Measurements from ENCODE around the gene PSMG4.

PSMG4 gene

DNA sequence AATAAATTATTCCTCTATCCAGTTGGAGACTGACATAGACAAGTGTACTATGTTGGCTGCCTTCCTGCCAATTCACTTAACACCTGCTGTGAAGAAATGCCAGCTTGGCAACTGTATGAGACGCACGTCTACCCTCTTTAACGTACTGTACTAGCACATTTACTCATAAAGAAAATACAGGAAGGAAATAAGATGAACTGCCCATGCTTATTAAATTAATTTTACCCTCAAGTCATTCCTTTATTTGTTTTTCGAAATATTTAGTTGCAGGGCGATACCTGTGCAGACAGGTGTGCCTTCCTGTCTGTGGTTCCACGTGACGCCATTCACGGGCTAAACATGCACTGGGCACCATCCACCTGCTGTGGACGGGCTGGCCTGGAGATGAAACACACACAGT is 52.0 kb downstream of the PSMG4 start:
- no peak for DNase-seq (ENCODE audit: low read depth)

DNA sequence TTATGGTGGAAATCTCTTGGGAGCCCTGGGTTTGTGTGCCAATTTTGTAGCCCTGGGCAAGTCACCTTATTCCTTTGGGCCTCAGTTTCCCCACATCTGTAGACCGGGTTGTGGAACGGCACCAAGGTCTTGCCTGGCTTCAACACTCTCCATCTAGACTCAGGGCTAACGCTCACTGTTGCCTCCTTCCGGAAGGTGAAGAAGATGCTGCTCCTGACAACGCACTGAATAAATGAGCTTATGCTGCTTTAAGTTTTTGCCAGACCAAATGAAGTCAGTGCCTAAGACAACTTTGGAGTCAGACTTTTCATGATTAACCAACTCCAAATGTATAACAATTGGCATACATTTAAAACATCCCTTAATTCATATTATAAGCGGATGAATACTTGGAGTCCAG is 53.1 kb downstream of the PSMG4 start:
- no peak for DNase-seq (ENCODE audit: low read depth)

DNA sequence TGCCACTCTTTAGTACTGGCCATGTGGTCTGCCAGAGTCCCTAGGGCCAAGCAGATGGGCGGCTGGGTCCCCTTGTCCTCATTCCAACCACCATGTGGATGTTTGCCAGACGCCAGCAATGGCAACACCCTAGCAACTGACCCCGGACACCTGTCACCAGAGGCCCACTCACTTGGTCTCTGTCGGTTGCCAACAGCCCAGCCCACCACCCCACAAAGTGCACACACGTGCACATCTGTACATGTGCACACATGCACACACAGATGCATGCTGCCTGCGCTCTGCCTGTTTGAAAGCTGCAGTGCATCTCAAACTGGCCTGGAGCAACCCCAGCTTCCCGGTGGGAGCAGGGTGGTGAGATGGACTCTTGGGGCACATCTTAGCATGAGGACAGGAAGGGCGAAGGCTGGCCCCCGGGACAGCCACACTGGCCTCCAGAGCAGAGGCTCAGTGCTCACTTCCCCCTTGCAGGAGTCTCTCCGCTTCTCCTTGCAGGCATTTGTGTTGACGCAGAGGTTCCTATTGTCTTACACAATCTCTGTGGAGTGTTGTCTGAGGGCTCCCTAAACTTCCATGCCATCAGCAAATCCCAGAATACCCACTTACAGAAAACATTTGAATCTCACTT is 54.0 kb downstream of the PSMG4 start:
- no peak for DNase-seq (ENCODE audit: low read depth)

DNA sequence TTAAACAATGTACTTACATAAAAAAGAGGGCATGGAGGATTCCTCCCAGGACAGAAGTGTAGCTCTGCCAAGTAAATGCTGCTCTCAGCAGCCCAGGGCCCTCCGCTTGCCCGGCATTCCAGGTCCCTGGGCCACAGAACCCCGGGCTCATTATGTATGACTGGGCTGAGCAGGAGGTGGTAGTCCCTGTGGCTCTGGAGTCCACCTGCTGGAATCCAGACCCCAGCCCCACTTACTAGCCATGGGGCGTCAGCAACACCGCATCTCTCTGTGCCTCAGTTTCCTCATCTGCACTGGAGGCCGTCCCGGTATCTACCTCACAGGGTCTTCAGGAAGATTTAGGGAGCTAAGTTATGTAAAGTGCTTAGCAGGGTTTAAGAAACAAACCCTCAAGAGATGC is 55.4 kb downstream of the PSMG4 start:
- DNase-seq (ENCODE audit: low read depth), result no peak

DNA sequence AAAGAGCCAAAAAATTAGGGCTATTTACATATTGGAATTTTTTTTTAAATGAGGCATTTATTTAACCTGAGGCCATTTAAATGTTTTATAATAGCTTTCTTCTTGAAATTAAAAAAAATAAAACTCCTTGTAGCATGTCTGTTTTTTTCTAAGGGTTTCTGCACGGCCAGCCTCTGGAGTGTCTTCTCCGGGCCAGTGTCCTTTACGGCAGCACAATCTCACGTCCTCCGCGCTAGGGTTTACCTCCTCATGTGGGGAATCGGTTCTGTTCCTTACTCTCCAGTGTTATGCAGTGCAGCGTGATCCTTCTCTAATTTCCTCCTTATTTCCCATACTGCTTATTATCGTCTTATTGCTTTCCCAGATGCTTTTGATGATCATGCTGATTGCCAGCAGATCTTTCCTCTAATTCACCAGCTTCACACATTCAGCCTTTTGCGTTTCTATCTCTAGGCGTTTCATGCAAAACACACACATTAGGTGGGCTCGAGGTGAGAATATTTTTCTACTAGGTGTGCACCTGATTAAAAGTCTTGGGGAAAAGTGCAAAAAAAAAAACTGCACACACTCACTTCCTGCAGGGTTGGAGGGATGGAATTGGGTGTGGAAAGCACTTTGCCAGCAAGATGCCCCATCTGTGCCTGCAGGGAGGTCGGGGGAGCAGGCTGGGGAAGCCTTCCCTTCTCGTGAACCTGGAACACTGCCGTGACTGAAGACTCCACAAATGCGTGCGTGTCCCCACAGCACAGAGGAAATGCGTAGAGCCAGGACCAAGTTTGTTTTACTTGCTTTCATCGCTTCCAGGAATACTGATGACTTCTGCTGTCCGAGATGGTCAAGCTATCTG is 56.1 kb downstream of the PSMG4 start:
- no peak for DNase-seq (ENCODE audit: low read depth)

DNA sequence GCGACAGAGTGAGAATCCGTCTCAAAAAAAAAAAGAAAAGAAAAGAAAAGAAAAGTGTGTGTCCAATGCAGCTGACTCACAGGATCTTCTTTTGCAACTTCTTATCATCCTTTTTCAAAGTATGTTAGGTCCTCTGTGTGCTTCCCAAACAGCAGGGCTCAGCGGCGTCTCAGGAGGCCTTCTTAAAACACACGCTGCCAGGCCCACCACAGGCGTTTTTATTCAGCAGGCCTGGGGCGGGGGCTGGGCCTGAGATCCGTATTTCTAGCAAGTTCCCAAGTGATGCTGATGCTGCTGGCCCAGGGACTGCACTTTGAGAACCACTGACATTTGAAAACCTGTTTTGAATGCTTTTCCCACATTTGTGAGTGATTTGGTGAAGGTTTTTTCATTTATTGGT is 57.1 kb downstream of the PSMG4 start:
- DNase-seq (ENCODE audit: low read depth), result no peak

DNA sequence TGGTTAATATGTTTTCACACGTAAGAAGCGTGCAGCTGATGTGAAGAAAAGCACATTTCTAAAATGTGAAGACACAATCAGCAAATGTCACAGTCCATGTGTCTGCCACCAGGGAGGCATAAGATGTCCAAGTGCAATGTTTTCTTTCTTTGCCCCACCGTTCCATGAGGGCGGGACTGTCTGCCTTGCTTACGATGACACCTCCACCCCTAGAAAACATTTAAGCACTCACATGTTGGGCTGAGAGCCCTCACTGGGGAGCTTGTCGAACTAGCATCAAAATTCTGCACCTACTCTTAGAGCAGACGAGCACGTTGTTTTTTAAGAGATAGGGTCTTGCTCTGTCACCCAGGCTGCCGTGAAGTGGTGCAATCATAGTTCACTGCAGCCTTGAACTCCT is 57.6 kb downstream of the PSMG4 start:
- no peak for DNase-seq (ENCODE audit: low read depth)

DNA sequence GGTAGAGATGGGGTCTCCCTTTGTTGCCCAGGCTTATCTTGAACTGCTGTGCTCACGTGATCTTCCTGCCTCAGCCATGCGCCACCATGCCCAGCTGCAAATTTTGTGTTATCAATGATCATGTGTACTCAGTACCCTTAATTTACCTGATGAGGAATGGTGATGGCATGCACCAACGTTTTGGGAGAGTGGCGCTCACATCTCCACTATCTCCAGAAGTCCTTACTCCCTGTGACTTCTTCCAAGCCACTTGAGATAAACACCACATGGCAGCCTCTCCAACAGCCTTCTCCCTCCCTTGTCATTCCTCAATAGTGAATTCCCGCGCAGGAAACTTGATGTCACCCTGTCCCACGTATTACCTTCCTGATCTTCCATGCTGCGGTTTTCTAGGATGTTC is 58.1 kb downstream of the PSMG4 start:
- DNase-seq (ENCODE audit: low read depth), result no peak
